ENCODE results near the gene TXNL4A. TPM values are rescaled to one million over a fixed set of nuclear protein-coding genes. Genes with fewer than 3 reads are reported as not detected.

Gene TXNL4A
- total RNA-seq, 1 donor from 2014 or later, result 96.5 TPM

GRCh38 chr18:79927607-79928562 is 60.5 kb downstream of the TXNL4A start:
- DNase-seq (ENCODE audit: low spot score), result peak; percentile 70
- intact Hi-C loops (cut with DNase I), result no loop called here

DNA sequence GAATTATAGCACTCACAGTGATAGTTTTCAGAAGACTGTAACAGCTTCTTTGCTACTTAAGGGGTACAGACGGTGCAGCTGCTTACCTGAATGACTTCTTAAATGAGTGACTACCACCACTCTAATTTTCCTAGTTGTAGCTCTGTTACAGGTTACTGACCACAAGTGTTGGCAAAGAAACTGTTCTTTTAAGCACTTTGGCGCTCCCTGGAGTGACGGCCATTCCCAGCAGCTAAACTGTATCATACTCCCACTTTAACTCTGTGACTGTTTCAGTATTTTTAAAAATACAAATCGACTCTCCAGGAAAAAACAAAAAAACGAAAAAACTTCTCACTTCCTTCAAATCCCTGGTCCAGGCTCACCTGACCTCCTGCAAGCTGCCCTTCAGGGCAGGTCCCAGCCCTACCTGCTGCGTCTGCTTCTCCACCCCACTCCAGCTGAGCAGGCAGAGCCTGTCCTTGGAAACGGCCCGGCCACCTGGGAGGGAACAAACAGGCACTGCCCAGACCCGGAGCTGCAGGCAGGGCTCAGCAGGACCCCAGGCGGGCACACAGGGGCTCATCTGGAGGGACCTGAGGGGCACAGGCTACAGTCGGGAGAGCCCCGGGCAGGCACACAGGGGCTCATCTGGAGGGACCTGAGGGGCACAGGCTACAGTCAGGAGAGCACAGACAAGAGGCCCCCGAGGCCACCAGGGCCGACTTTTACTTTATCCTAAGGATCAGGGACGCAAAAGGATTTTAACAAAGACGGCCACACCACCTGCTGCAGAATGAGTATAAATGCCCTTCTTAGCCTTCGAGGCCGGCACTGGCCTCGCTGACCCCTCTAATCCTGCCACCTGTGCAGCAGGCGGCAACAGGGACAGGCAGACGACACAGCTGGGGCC is 61.4 kb downstream of the TXNL4A start:
- intact Hi-C loops (cut with DNase I), result no loop called here
- peak; percentile 55 for DNase-seq (ENCODE audit: low spot score)

DNA sequence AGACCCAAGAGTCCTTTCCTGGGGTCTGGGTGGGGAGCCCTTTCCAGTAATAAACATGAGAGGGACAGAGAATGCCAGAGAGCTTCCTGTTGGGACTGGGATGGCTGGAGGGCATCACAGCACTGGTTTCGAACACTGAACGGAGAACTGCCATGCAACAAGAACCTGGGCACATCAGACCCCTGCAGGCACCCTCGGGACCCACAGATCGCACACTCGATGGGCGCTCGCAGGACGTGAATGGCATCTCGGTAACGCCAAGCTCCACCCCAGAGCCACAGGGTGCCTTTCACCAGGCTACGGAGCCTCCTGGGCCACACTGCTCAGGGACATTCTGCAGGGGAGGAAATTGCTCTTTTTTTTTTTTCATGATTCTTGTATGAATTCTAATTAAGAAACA is 62.1 kb downstream of the TXNL4A start:
- no peak for DNase-seq (ENCODE audit: low spot score)
- intact Hi-C loops (cut with DNase I), result no loop called here

DNA sequence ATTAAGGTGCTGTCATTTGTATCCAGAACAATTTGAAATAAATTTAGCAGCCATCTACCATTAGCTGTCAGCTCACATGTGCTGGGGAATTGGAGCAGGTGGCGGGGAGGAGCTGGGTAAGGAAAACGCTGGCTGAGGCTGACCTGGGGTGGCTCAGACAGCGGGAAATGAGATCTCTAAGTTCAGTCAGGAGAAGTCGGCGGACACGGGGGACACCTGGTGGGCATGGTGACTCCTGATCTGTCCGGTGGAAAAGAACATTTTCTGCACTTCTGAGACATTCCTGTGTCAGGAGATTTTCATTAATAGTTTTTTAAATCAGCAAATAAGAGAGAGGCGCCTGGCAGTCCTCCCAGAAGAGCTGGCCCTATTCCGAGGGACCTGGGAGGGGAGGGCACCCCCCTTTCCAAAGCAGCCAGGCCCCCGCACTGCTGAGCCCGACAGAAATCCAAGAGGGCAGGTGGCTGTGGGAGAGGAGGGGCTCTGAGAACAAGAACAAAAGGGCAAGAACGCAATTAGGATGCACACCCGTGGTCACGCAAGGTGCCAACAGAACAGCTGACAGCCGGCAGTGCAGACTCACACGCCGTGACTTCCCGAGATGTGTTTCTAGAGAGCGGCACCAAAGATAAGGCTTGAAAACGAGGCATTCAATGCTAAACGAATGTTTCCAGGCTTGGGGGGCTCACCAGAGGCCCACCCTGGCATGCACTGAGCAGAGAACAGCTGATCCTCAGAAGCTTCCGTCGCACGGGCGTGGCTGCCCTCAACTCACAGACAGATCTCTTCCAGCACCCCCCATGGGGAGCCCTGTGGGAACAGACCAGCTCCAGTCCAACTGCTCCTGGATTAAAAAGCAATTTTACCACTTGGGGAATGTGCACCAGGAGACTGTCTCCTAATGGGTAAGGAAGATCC is 63.3 kb downstream of the TXNL4A start:
- intact Hi-C loops (cut with DNase I), result no loop called here
- peak; percentile 75 for DNase-seq (ENCODE audit: low spot score)

- DNase-seq (ENCODE audit: low spot score), result peak; percentile 68
- intact Hi-C loops (cut with DNase I), result no loop called here
Measured at GRCh38 chr18:79923896-79924585, 64.3 kb downstream of the TXNL4A start.

DNA sequence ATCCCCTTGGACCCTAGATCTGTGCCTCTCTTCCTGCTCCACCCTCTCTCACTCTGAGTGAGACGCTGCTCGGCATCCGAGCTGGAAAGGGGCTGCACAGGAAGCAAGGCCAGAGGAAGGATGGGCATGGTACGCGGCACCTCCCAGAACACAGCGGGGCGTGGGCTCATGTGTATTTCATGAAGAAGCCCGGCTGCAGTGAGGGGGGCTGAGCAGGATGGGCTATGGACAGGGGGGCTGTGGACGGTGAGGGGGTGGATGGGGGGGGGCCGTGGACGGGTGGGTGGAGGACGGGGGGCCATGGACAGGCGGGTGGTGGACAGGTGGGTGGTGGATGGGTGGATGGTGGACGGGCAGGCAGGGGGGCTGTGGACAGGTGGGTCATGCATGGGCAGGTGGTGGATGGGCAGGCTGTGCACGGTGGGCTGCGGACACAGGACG is 65.4 kb downstream of the TXNL4A start:
- intact Hi-C loops (cut with DNase I), result no loop called here
- peak; percentile 53 for DNase-seq (ENCODE audit: low spot score)

GRCh38 chr18:79921984-79922965 is 66.1 kb downstream of the TXNL4A start:
- DNase-seq (ENCODE audit: low spot score), result peak; percentile 12
- intact Hi-C loops (cut with DNase I), result no loop called here

Other genes starting within 250 kb of the TXNL4A start
- 0.32 TPM for gene KCNG2, start 190.6 kb downstream of the TXNL4A start, total RNA-seq
- gene SLC66A2, start 36.9 kb downstream of the TXNL4A start, total RNA-seq, result 23.5 TPM
- 7.9 TPM for gene HSBP1L1, start 23.9 kb downstream of the TXNL4A start, total RNA-seq
- 24.4 TPM for gene RBFA, start 45.9 kb upstream of the TXNL4A start, total RNA-seq
- 11.8 TPM for gene ADNP2, start 120.7 kb upstream of the TXNL4A start, total RNA-seq

Data from cardiac septum (tissue), 1 donor.